Panc1 (cell line): ENCODE measurements around the gene WFDC5.

Experiments used
- CTCF ChIP-seq: fragments of 450-650 bp; IDR thresholded peaks from 2 replicates; pipeline ENCODE4 v1.5.1; 2017; ENCODE audit warnings: mild to moderate bottlenecking
- POLR2AphosphoS5 ChIP-seq: IDR thresholded peaks from 2 replicates; pipeline ENCODE4 v1.6.1; 2012; ENCODE audit warnings: mild to moderate bottlenecking, low read depth, low read length, moderate library complexity
- REST ChIP-seq, 2 experiments: IDR thresholded peaks; 2 replicates each; pipeline ENCODE4 v1.6.1; 2011 to 2012; ENCODE audit warnings: low read depth in 2 of 2, control low read depth in 1 of 2, low read length in 1 of 2, mild to moderate bottlenecking in 1 of 2, moderate library complexity in 1 of 2; ENCODE audit not compliant: insufficient read depth in 1 of 2
- SIN3A ChIP-seq: IDR thresholded peaks from 2 replicates; pipeline ENCODE4 v1.6.1; 2012; ENCODE audit warnings: low read depth, mild to moderate bottlenecking, low read length, moderate library complexity, borderline replicate concordance; ENCODE audit not compliant: insufficient read depth
- TCF7L2 ChIP-seq: IDR thresholded peaks from 2 replicates; pipeline ENCODE4 v1.6.1; 2011; ENCODE audit warnings: mild to moderate bottlenecking, low read depth, low read length, inconsistent platforms

- no peak for TF ChIP-seq CTCF
- TF ChIP-seq SIN3A: no peak
- TF ChIP-seq POLR2AphosphoS5: no peak
- TF ChIP-seq REST (IDR thresholded peaks at IDR 0.05; ENCODE audit: insufficient read depth in 1 of 2, low read depth in 2 of 2, low read length in 1 of 2): no peak
- no peak for TF ChIP-seq TCF7L2
These were observed 25.9 kb upstream of the WFDC5 start for GRCh38 chr20:45140836-45141235.
